Peyer's patch (tissue), 4 donors: ENCODE data around the gene ADGRL4.

Experiments used
- POLR2A ChIP-seq, 2 donors: fragments of 450-650 bp; IDR thresholded peaks; one replicate each; pipeline ENCODE4 v1.5.1; 2017; ENCODE audit warnings: antibody characterized with exemption in 2 of 2, mild to moderate bottlenecking in 2 of 2, moderate library complexity in 2 of 2
- TF ChIP-seq, protein P1 (sequence below), 6 experiments: fragments of 450-650 bp in 4 of 6; fragments of 200-600 bp in 2 of 6; sonication (generic) in 1 of 6; IDR thresholded peaks; one replicate each; pipeline ENCODE4 v1.5.1; 2017 to 2019; ENCODE audit warnings: antibody characterized with exemption in 6 of 6, mild to moderate bottlenecking in 3 of 6, moderate library complexity in 1 of 6

DNA sequence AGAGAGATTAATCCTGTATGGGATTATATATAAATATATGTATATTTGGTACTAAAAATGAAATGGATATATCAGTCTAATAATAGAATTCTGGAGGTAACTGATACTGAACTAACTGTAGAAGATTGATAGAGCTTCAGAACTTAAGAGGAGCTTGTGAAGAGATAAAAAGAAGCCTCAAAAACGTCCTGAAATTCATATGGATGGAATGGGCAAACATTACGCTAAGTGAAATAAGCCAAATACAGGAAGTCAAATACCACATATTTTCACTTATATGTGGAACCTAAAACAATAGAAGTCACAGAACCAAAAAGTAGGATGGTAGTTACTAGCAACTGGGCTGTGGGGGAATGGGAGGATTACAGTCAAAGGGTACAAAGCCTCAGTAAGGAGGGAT is 36.0 kb upstream of the ADGRL4 start:
- TF ChIP-seq, protein P1, sequence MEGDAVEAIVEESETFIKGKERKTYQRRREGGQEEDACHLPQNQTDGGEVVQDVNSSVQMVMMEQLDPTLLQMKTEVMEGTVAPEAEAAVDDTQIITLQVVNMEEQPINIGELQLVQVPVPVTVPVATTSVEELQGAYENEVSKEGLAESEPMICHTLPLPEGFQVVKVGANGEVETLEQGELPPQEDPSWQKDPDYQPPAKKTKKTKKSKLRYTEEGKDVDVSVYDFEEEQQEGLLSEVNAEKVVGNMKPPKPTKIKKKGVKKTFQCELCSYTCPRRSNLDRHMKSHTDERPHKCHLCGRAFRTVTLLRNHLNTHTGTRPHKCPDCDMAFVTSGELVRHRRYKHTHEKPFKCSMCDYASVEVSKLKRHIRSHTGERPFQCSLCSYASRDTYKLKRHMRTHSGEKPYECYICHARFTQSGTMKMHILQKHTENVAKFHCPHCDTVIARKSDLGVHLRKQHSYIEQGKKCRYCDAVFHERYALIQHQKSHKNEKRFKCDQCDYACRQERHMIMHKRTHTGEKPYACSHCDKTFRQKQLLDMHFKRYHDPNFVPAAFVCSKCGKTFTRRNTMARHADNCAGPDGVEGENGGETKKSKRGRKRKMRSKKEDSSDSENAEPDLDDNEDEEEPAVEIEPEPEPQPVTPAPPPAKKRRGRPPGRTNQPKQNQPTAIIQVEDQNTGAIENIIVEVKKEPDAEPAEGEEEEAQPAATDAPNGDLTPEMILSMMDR (IDR thresholded peaks at IDR 0.05) = no peak
- TF ChIP-seq POLR2A (IDR thresholded peaks at IDR 0.05) = no peak
